ENCODE measurements around the gene HELZ. TPM values are rescaled to one million over a fixed set of nuclear protein-coding genes. Genes with fewer than 3 reads are reported as not detected.

Gene HELZ
- total and polyA plus RNA-seq, 2 donors (not counting 1 experiment from before 2014, with no cell fraction given), result 18.9 to 28.1 TPM

- H3K9ac ChIP-seq (ENCODE audit: insufficient read depth, low read length), result no peak overlapping the region
- TF ChIP-seq CTCF (conservative IDR thresholded peaks at IDR 0.05 in 1 of 2, IDR thresholded peaks at IDR 0.05 in 1 of 2; ENCODE audit: low read depth in 1 of 2, low read length in 2 of 2), result no peak
- TF ChIP-seq EZH2 (IDR thresholded peaks at IDR 0.05; ENCODE audit: low read length, missing control alignments), result no peak
- H3K9me3 ChIP-seq (ENCODE audit: control insufficient read depth, insufficient read depth, low read depth, low read length), result no peaks in the 10 kb centered on the region
- no peaks in the 10 kb centered on the region for H3K79me2 ChIP-seq (ENCODE audit: control insufficient read depth, insufficient read depth, low read length)
- H2AFZ ChIP-seq (ENCODE audit: low read length), result no peak overlapping the region
- H4K20me1 ChIP-seq (ENCODE audit: control insufficient read depth, extremely low read depth, insufficient read depth, low read length), result no peaks in the 10 kb centered on the region
- H3K27me3 ChIP-seq (ENCODE audit: control insufficient read depth, insufficient read depth, low read length), result no peaks in the 10 kb centered on the region
- no peak for DNase-seq (ENCODE audit: low read depth in 2 of 2)
- no peaks in the 10 kb centered on the region for H3K36me3 ChIP-seq (ENCODE audit: control insufficient read depth, insufficient read depth, low read length)
- H3K4me2 ChIP-seq (ENCODE audit: extremely low read depth, insufficient read depth, low read length), result no peak overlapping the region
- H3K4me1 ChIP-seq (ENCODE audit: control insufficient read depth, extremely low read depth, insufficient read depth, low read length), result no peaks in the 10 kb centered on the region
- no peak overlapping the region for H3K27ac ChIP-seq (ENCODE audit: insufficient read depth, low read length)
- H3K4me3 ChIP-seq (replicated peaks in 1 of 4; ENCODE audit: control extremely low read depth in 1 of 4, insufficient read depth in 1 of 4, low read depth in 3 of 4, low read length in 4 of 4), result no peak overlapping the region
Observed at GRCh38 chr17:67082107-67082506, 162.9 kb downstream of the HELZ start.

DNA sequence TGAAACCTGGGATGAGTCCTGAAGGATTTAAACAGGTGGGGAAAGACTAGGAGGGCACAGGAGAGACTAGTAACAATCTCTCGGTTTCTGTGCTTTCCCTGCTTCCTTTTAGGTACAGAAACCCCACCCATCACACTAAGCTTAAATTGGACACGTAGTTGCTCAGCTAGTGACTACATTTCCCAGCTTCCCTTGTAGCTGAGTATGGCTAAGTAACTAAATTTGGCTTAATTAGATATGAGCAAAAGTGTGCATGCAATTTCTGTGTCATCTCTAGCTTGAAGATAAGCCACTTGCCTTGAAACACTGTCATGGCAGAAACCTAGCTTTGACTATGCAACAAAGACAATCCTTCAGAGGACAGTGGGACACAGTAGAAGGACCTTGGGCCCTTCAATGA lies 164.2 kb downstream of the HELZ start:
- no peak overlapping the region for H3K4me2 ChIP-seq (ENCODE audit: extremely low read depth, insufficient read depth, low read length)
- no peaks in the 10 kb centered on the region for H3K27me3 ChIP-seq (ENCODE audit: control insufficient read depth, insufficient read depth, low read length)
- no peaks in the 10 kb centered on the region for H3K79me2 ChIP-seq (ENCODE audit: control insufficient read depth, insufficient read depth, low read length)
- H4K20me1 ChIP-seq (ENCODE audit: control insufficient read depth, extremely low read depth, insufficient read depth, low read length), result no peaks in the 10 kb centered on the region
- H3K4me3 ChIP-seq (replicated peaks in 1 of 4; ENCODE audit: control extremely low read depth in 1 of 4, insufficient read depth in 1 of 4, low read depth in 3 of 4, low read length in 4 of 4), result no peak overlapping the region
- H3K9me3 ChIP-seq (ENCODE audit: control insufficient read depth, insufficient read depth, low read depth, low read length), result no peaks in the 10 kb centered on the region
- no peak for TF ChIP-seq EZH2 (IDR thresholded peaks at IDR 0.05; ENCODE audit: low read length, missing control alignments)
- no peak for TF ChIP-seq CTCF (conservative IDR thresholded peaks at IDR 0.05 in 1 of 2, IDR thresholded peaks at IDR 0.05 in 1 of 2; ENCODE audit: low read depth in 1 of 2, low read length in 2 of 2)
- no peaks in the 10 kb centered on the region for H3K4me1 ChIP-seq (ENCODE audit: control insufficient read depth, extremely low read depth, insufficient read depth, low read length)
- no peak overlapping the region for H3K27ac ChIP-seq (ENCODE audit: insufficient read depth, low read length)
- no peak overlapping the region for H3K9ac ChIP-seq (ENCODE audit: insufficient read depth, low read length)
- no peaks in the 10 kb centered on the region for H3K36me3 ChIP-seq (ENCODE audit: control insufficient read depth, insufficient read depth, low read length)
- DNase-seq (ENCODE audit: low read depth in 2 of 2), result no peak
- no peak overlapping the region for H2AFZ ChIP-seq (ENCODE audit: low read length)

DNA sequence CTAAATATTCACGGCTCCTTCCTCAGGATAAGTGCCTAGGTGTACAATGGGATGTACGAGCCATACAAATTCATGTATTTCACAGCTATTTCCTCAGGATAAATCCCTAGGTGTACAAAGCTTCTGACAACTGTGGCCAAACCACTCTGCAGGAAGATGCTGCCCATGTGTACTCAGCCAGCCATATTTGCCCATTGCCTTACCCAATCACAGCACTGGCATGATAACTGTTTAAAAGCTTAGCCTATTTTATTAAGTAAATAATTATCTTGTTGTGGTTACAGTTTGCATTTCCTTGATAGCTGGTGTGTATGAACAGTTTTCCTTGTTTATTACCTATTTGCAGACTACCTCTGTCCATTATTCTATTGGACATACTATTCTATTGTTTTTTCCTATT lies 165.5 kb downstream of the HELZ start:
- no peak overlapping the region for H2AFZ ChIP-seq (ENCODE audit: low read length)
- H3K9me3 ChIP-seq (ENCODE audit: control insufficient read depth, insufficient read depth, low read depth, low read length), result no peaks in the 10 kb centered on the region
- no peaks in the 10 kb centered on the region for H3K36me3 ChIP-seq (ENCODE audit: control insufficient read depth, insufficient read depth, low read length)
- no peak overlapping the region for H3K4me3 ChIP-seq (replicated peaks in 1 of 4; ENCODE audit: control extremely low read depth in 1 of 4, insufficient read depth in 1 of 4, low read depth in 3 of 4, low read length in 4 of 4)
- DNase-seq (ENCODE audit: low read depth in 2 of 2), result no peak
- H3K4me2 ChIP-seq (ENCODE audit: extremely low read depth, insufficient read depth, low read length), result no peak overlapping the region
- no peak overlapping the region for H3K27ac ChIP-seq (ENCODE audit: insufficient read depth, low read length)
- H4K20me1 ChIP-seq (ENCODE audit: control insufficient read depth, extremely low read depth, insufficient read depth, low read length), result no peaks in the 10 kb centered on the region
- no peaks in the 10 kb centered on the region for H3K27me3 ChIP-seq (ENCODE audit: control insufficient read depth, insufficient read depth, low read length)
- H3K9ac ChIP-seq (ENCODE audit: insufficient read depth, low read length), result no peak overlapping the region
- H3K4me1 ChIP-seq (ENCODE audit: control insufficient read depth, extremely low read depth, insufficient read depth, low read length), result no peaks in the 10 kb centered on the region
- H3K79me2 ChIP-seq (ENCODE audit: control insufficient read depth, insufficient read depth, low read length), result no peaks in the 10 kb centered on the region
- no peak for TF ChIP-seq CTCF (conservative IDR thresholded peaks at IDR 0.05 in 1 of 2, IDR thresholded peaks at IDR 0.05 in 1 of 2; ENCODE audit: low read depth in 1 of 2, low read length in 2 of 2)
- TF ChIP-seq EZH2 (IDR thresholded peaks at IDR 0.05; ENCODE audit: low read length, missing control alignments), result no peak

All from fibroblast of lung (primary cell).